Kidney tubule cell (primary cell): Measurements from ENCODE around the gene BICC1.
A peak's percentile ranks its signal among the peaks of the same experiment; 100 is the strongest.
"Not testable (repeated sequence)": the region's sequence is repeated elsewhere in the genome, so short reads cannot be mapped to it uniquely, and the experiment has no call there.

Source experiments
- DNase-seq: peaks from one replicate; pipeline ENCODE4 v3.0.0-alpha.2; 2018; ENCODE audit warnings: low spot score

BICC1 gene

GRCh38 chr10:58827381-58827780, 314.7 kb downstream of the BICC1 start:
- DNase-seq, result no peak

DNA sequence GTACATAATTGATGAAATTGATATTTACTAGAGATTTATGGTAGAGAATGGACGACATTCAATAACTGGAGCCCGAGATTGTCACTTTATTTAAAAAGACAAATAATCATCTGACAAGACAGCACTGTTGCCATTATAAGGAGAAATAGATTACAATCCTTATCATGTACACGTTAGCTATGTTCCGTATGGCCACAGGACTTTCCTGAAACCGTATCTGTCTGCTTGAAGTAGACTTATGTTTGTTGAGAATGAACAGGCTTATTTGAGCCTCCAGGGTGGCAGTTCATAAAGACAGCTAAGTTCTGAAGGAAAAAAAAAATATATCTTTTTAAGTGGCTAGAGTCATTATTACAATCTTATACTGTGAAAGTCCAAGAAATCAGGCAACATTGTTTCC, 317.2 kb downstream of the BICC1 start:
- DNase-seq, result no peak

DNA sequence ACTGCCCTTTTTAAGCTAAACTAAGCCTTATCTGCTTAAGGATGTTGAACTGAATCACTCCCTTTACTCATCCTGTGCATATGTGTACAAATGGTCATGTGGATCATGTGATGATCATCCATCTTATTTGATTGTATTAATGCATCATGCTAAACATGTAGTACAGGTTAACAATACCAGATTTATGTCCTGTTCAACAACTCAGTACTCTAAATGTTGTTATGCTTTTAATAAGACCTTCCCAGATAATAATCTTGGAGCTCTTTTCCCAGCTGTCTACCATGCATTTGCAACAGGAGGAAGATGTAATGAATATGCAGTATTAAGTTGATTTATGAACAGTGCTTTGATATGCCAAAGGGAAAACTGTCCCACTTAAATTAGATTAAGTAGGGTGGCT, 318.0 kb downstream of the BICC1 start:
- DNase-seq, result no peak

DNA sequence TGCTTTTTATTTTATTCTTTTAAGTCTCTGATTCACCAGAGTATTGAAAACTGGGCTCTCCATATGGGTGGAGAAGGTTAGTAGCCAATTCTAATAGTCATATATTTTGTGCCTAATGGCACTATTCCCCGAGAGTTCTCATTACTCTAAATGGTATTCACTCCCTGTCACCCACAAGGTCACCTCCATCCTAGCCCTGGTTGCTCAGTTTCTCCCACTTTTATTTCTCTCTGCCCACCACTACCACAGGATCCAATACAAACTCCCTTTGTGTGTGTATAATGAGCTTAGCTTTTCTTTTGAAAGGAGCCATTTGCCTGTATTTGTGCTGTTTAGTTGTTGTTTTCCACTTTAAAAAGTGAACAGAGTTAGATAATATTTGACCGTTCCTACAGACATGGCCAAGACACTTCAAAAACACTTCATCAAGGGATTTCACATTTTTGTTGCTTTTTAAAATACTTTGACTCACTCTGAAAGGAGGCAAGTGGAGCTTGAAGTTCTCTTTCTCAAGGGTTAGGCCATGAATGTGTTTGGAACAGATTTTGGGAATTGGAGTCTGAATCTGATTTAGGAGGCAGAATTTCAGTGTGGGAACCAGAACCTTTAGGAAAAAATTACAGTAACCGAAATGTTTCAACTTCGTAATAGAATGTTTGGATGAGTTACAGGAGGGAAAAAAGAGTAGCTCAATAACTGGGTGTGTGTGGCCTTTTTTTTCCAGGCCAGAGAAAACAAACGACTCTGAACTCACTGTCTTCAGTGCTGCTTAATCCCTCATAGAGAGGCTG, 321.3 kb downstream of the BICC1 start:
- DNase-seq, result no peak

GRCh38 chr10:58836176-58836700, 323.6 kb downstream of the BICC1 start:
- DNase-seq, result no peak

DNA sequence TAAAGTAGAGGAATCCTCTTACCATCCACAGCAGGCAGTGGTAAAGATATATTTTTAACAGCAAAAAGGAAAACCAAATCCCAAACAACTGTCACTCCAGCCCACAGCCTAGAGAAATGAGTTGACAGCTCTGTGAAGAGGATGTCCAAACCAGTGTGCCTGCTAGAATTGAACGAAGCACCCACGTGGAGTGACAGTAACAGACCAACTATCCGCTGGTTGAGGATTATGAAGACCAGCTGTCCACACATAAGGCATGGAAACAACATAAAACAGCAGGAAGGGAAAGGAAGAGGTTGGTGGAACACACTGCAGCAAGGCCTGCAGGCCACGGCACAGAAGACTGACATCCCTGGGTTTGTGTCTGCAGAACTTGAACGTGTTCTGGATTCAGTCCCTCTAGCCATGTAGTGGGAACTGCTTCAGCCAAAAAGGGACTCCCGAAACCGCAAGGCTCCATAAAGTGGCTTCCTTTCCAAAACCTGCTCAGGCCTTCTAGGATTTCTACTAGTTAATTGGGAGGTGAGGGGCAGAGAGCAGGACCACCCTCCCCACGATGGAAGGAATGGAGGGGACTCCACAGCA, 324.4 kb downstream of the BICC1 start:
- no peak for DNase-seq

DNA sequence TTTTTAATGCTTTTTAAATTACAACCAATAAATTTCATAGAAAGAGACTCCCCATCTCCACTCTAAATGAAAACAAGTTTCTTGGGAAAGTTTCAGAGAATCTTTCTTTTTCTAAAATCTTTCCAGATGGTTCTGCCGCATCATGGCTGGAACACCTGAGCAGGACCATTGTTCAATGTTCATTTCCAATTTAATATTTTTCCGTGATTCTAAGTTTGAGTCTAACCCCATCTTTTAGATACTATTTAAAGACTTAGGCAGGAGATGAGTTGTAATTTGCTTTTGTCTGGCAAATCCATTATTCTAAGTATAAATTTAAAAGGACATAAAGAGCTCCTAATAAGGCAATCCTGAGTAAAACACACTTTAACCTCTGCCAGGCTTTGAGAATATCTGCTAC, 325.2 kb downstream of the BICC1 start:
- DNase-seq, result no peak

- DNase-seq, result no peak
Observed at GRCh38 chr10:58838561-58839208, 326.0 kb downstream of the BICC1 start.

DNA sequence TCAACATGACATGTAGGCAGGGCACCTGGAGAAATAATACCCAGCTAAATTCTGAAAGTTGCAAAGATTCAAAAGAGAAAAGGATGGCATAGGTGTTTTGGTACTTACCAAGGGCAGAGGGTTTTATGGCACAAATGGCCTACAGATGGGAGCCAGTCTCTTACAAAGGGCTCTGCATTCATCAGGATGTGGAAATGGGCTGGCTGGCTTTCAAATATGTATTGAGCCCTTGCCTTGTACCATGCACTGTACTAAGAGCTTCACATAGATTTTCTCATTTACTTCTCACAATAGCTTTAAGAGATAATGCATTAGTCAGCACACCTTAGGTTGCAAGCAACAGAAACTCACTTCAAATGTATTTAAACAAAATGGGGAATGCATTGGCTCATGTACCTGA, 327.1 kb downstream of the BICC1 start:
- no peak for DNase-seq

DNA sequence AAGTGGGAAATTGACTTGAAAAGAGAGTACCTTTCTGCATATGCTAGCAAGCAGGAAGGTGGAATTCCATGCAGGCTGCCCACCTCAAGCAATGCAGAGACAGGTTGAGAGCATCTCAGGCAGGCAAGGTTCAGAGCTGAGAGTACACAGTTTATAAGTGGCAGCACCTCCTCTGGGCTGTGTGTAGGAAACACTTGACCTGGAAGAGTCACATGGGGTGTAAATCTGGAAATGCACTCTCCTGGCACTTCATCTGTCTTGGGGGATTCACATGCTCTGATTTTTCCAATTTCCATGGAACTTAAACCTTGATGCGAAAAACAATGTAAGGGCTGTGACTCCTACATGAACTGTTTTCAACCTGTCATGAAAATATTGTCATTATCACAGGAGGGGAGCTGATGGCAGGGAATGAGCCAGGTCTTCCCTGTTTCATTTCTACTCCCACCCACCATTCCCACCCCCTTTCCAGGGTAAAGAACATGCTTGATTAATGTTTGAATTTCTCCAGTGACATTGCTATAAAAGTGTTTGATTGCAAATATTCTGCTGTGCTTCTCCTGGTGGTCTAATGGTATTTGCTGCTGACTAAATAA, 328.3 kb downstream of the BICC1 start:
- no peak for DNase-seq

DNA sequence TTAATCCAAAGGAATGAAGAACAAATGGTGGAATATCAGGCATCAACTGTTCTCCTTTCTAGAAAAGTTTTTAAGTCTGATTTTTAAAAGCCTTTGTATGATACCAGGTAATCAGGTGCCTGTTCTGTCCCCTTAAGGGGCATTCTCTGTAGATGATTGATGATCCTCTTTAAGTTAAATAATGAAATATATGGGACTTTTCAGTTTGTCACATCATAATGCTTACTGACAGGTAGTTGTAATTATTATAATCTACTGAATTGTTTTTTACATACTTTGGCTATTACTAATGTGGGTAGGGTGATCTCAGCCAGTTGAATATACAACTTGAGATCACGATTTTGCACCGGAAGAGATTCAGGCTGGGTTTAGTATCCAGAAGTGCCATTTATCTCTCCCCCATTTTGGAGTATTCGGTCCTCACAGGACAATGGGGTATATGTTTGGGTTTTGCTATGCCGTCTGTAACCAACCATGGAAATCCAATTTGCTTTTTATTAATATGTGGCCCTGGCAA, 330.2 kb downstream of the BICC1 start:
- DNase-seq, result no peak

- no peak for DNase-seq
Observed at GRCh38 chr10:58843760-58844159, 331.1 kb downstream of the BICC1 start.

GRCh38 chr10:58844680-58845079, 332.0 kb downstream of the BICC1 start:
- no peak for DNase-seq

- DNase-seq, result no peak
Observed at GRCh38 chr10:58846856-58847255, 334.2 kb downstream of the BICC1 start.

GRCh38 chr10:58851606-58852005, 338.9 kb downstream of the BICC1 start:
- DNase-seq, result peak; percentile 79

GRCh38 chr10:58853668-58854067, 341.0 kb downstream of the BICC1 start:
- DNase-seq, result no peak

DNA sequence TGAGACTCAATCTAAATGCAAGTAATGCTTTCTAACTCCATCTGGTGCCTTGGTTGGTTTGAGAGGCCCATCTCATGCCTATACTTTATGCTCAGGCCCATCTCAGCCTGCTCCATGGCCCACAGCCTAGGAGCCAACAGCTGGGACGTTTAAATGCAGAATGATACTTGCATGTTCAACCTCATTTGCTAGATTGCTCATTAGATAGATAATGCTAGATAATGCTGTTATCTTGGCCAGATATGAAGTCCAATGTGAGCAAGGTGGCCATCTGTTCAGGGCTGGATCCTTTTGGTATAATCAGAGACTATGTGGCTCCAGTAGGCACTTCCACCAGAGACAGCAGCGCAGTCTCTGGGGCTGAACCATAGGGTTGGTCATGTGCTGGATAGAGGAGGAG, 342.1 kb downstream of the BICC1 start:
- no peak for DNase-seq

DNA sequence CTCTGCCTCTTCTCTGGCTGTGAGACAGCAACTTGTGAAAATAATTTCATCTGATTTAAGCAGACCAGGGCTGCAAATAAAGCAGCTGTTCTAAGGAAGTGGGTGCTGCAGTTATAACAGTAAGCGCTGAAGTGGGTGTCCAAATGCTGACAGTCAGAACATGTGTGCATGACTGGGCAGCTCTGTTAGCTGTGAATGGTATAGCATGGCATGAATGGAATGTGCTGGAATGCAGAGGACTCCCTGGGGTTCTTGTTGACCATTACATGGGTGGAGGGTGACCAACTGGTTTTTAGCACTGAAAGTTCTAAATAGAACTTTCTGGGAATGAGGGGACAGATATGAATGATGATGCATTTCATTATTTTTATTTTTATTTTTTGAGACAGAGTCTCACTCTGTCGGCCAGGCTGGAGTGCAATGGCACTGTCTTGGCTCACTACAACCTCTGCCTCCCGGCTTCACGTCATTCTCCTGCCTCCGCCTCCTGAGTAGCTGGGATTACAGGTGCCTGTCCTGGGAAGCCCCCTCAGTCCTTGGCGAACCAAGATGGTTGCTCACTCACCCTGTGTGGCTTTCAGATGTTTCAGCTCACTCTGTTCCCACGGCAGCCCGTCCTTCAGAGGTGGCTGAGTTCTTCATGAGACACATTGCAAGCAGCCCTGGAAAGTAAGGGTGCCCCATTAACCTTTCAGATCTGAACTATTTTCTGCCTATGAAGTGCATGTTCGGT, 344.0 kb downstream of the BICC1 start:
- DNase-seq, result peak; percentile 98

DNA sequence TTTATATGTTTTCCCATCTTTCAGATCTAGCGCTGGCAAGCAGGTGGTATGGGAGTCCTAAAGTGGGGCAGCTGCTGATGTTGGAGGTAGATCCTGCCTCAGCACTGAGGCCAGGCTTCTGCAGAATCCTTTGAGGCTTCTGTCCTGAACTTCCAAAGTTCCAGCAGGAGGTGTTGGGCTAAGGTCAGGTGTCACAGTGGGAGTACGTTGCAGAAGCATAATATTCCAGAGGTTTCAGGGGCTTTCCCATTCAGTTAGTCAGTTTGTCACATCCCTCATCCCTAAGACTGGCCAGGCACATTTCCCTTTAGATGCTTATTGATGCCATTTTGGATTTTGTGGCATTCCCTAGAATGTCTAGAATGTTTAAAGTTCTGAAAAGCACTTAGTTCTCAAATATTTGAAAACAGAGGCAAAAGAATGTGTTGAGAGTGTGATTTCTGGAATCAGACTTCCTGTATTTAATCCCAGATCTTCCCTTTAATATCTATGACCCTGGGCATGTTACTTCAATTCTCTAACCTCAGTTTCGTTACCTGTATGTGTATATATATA, 344.7 kb downstream of the BICC1 start:
- DNase-seq, result peak; percentile 55

DNA sequence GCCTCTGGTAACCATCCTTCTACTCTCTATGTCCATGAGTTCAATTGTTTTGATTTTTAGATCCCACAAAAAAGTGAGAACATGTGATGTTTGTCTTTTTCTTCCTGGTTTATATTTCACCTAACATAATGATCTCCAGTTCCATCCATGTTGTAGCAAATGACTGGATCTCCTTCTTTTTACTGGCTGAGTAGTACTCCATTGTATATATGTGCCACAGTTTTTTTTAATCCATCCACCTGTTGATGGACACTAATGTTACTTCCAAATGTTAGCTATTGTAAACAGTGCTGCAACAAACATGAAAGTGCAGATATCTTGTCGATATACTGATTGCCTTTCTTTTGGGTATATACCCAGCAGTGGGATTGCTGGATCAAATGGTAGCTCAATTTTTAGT, 345.5 kb downstream of the BICC1 start:
- not testable (repeated sequence) for DNase-seq

DNA sequence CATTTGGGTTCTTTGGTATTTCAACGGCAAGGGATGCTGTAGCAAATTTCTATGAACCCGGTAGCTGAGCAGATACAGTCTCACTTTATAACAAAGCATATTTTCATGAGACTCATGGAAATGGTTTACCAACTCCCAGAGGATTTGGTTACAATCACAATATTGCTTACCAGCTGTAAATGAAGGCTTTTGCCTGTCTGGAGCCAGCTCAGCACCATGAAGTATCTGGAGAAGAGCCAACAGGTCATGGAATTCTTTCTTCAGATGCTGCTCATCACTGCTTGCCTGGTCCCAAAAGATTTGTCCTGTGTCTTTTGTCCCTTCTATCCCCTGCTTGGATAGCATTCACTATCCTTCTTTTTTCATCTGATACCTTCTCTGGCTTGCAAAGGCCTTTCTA, 346.9 kb downstream of the BICC1 start:
- no peak for DNase-seq

GRCh38 chr10:58867683-58868082, 355.0 kb downstream of the BICC1 start:
- no peak for DNase-seq
